ENCODE measurements around the gene XRN1. TPM values are rescaled to one million over a fixed set of nuclear protein-coding genes. Genes with fewer than 3 reads are reported as not detected.
"Not testable (repeated sequence)": the region's sequence is repeated elsewhere in the genome, so short reads cannot be mapped to it uniquely, and the experiment has no call there.

XRN1 gene
- total and polyA plus RNA-seq, 3 donors from 2014 or later = 18.2 to 47.2 (median 39.8) TPM

DNA sequence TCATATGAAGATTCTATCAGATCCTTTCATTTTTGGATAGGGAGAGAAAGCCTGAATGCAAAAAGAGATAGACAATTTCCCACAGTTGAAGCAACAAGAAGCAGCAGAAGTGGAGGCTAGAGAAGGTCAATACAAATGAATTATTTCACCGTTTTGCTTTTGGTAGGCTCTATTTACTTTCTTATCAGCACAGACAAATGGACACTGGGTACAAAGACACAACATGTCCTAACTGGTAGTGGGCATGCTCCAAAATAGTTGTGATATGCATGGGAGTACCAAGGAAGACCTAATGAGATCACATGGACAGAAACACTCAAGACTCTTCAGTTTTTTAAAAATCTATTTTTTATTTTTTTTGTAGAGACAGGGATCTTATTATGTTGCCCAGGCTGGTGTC is 99.4 kb downstream of the XRN1 start:
- intact Hi-C loops (cut with DNase I; ENCODE audit: low total_unique reads) = no loop called here
- WGBS, 2 donors = 22 to 44% methylated on average over 1 of the region's 1 CpG
- Histone ChIP-seq H3K9me3 (no peaks in the 10 kb centered on the region), H3K27me3 (no peaks in the 10 kb centered on the region), H3K36me3 (ENCODE audit: low read depth, missing control alignments) (no peaks in the 10 kb centered on the region), H3K4me1 (no peaks in the 10 kb centered on the region), H3K27ac (no peak overlapping the region), H3K4me3 (no peak overlapping the region)
- TF ChIP-seq CTCF (IDR thresholded peaks at IDR 0.05) (no peak), POLR2A (IDR thresholded peaks at IDR 0.05) (no peak)
- DNase-seq = no peak

GRCh38 chr3:142337994-142338393 is 109.8 kb downstream of the XRN1 start:
- intact Hi-C loops (cut with DNase I; ENCODE audit: low total_unique reads) = no loop called here
- H3K4me3 ChIP-seq = no peak overlapping the region
- DNase-seq = no peak
- TF ChIP-seq CTCF (IDR thresholded peaks at IDR 0.05) (no peak), POLR2A (IDR thresholded peaks at IDR 0.05) (no peak)
- no peaks in the 10 kb centered on the region for H3K4me1 ChIP-seq
- H3K27ac ChIP-seq = no peak overlapping the region
- no peaks in the 10 kb centered on the region for H3K36me3 ChIP-seq (ENCODE audit: low read depth, missing control alignments)
- 69 to 83% methylated on average over 3 of the region's 3 CpGs for WGBS, 2 donors
- no peaks in the 10 kb centered on the region for H3K27me3 ChIP-seq
- H3K9me3 ChIP-seq = no peaks in the 10 kb centered on the region

DNA sequence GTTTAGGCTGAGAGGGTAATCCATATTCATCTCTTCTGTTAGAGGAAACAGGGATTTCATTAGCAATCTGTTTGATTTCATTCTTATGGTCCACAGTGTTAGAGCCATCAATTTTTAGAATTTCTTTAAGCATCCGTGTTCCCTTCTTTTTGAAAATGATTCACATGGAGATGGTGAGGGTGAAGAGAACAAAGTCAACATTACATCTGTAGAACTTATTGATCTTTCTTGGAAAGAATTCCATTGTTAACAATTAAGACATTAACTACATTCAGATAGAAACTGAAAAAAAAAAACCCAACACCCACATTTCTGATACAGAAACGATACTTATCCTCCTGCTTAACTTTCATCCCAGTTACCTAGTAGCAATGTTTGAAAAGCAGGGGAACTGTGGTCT is 115.4 kb downstream of the XRN1 start:
- 86 to 90% methylated on average over 2 of the region's 2 CpGs for WGBS, 2 donors
- Histone ChIP-seq H3K9me3 (no peaks in the 10 kb centered on the region), H3K27ac (no peak overlapping the region), H3K27me3 (no peaks in the 10 kb centered on the region), H3K4me3 (no peak overlapping the region), H3K36me3 (ENCODE audit: low read depth, missing control alignments) (no peaks in the 10 kb centered on the region), H3K4me1 (no peaks in the 10 kb centered on the region)
- intact Hi-C loops (cut with DNase I; ENCODE audit: low total_unique reads) = no loop called here
- DNase-seq = no peak
- TF ChIP-seq POLR2A (IDR thresholded peaks at IDR 0.05) (no peak), CTCF (IDR thresholded peaks at IDR 0.05) (no peak)

DNA sequence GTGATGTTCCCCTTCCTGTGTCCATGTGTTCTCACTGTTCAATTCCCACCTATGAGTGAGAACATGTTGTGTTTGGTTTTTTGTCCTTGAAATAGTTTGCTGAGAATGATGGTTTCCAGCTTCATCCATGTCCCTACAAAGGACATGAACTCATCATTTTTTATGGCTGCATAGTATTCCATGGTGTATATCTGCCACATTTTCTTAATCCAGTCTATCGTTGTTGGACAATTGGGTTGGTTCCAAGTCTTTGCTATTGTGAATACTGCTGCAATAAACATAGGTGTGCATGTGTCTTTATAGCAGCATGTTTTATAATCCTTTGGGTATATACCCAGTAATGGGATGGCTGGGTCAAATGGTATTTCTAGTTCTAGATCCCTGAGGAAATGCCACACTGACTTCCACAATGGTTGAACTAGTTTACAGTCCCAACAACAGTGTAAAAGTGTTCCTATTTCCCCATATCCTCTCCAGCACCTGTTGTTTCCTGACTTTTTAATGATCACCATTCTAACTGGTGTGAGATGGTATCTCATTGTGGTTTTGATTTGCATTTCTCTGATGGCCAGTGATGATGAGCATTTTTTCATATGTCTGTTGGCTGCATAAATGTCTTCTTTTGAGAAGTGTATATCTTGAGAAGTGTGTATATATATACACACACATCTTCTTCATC is 123.4 kb downstream of the XRN1 start:
- H3K36me3 ChIP-seq (ENCODE audit: low read depth, missing control alignments); H3K27me3 ChIP-seq; H3K27ac ChIP-seq; H3K4me3 ChIP-seq; H3K9me3 ChIP-seq; H3K4me1 ChIP-seq; DNase-seq; intact Hi-C loops (cut with DNase I; ENCODE audit: low total_unique reads): not testable (repeated sequence)
- 81 to 100% methylated on average over 1 of the region's 1 CpG for WGBS, 2 donors

DNA sequence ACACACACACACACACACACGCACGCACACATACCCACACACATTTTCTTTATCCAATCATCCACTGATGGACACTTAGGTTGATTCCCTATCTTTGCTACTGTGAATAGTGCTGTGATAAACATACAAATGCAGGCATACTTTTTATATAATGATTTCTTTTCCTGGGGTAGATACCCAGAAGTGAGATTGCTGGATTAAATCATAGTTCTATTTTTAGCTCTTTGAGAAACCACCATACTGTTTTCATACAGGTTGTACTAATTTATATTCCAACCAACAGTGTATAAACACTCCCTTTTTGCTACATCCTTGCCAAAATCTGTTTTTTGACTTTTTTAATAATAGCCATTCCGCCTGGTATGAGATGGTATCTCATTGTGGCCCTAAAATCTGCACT is 127.9 kb downstream of the XRN1 start:
- intact Hi-C loops (cut with DNase I; ENCODE audit: low total_unique reads) = no loop called here
- no peaks in the 10 kb centered on the region for H3K27me3 ChIP-seq
- H3K4me1 ChIP-seq = no peaks in the 10 kb centered on the region
- no peaks in the 10 kb centered on the region for H3K36me3 ChIP-seq (ENCODE audit: low read depth, missing control alignments)
- no peak for DNase-seq
- H3K27ac ChIP-seq = no peak overlapping the region
- whole genome bisulfite sequencing, 2 donors = 96% methylated on average over 3 of the region's 3 CpGs
- no peaks in the 10 kb centered on the region for H3K9me3 ChIP-seq
- TF ChIP-seq CTCF (IDR thresholded peaks at IDR 0.05) = no peak
- TF ChIP-seq POLR2A (IDR thresholded peaks at IDR 0.05) = no peak
- H3K4me3 ChIP-seq = no peak overlapping the region
